ENCODE data around the gene ARL15.

- TF ChIP-seq CTCF (IDR thresholded peaks at IDR 0.05; ENCODE audit: low read depth, low read length) (no peak), EZH2phosphoT487 (IDR thresholded peaks at IDR 0.05; ENCODE audit: low read depth) (no peak)
These were observed 102.8 kb downstream of the ARL15 start for GRCh38 chr5:54207566-54207965.

All from OCI-LY3 (cell line).